CD4-positive, alpha-beta T cell treated with Interleukin-17A for 1 hour (primary cell): ENCODE measurements around the gene SLC46A1.

ENCODE experiments used
- DNase-seq: peaks from one replicate; pipeline ENCODE4 v3.0.0-alpha.2; 2020

SLC46A1 gene

GRCh38 chr17:28348979-28349378 is 57.0 kb downstream of the SLC46A1 start:
- DNase-seq = no peak

GRCh38 chr17:28347261-28347891 is 58.6 kb downstream of the SLC46A1 start:
- DNase-seq = no peak

GRCh38 chr17:28346746-28347246 is 59.2 kb downstream of the SLC46A1 start:
- no peak for DNase-seq

- no peak for DNase-seq
Measured at GRCh38 chr17:28346199-28346580, 59.8 kb downstream of the SLC46A1 start.

- no peak for DNase-seq
Measured at GRCh38 chr17:28345419-28346198, 60.4 kb downstream of the SLC46A1 start.
